ENCODE results near the gene TEX2. TPM values are rescaled to one million over a fixed set of nuclear protein-coding genes. Genes with fewer than 3 reads are reported as not detected.

TEX2 gene
- polyA plus RNA-seq, 1 of the 3 experiments (the other 2 are of a cell fraction) = 24.0 TPM

- Histone ChIP-seq H3K4me1 (ENCODE audit: control insufficient read depth in 1 of 2, insufficient read depth in 2 of 2, low read depth in 1 of 2, low read length in 1 of 2) (peaks cover 0 to 6% of the 10 kb centered on the region in 2 experiments; a peak in 1 of 4 replicates), H3K9me3 (no peaks in the 10 kb centered on the region), H3F3A (replicated peaks; ENCODE audit: insufficient read depth) (no peaks in the 10 kb centered on the region), H3K79me2 (ENCODE audit: insufficient read depth) (no peaks in the 10 kb centered on the region), H3K36me3 (replicated peaks in 1 of 2; ENCODE audit: control insufficient read depth in 1 of 2, insufficient read depth in 2 of 2, low read length in 1 of 2) (no peaks in the 10 kb centered on the region), H3K9me2 (no peaks in the 10 kb centered on the region), H3K27ac (ENCODE audit: low read depth in 2 of 2, low read length in 1 of 2) (no peak overlapping the region), H3K27me3 (ENCODE audit: insufficient read depth) (no peaks in the 10 kb centered on the region), H3K4me3 (ENCODE audit: low read depth in 2 of 2, low read length in 1 of 2) (no peak overlapping the region), H2AFZ (ENCODE audit: low read depth) (no peak overlapping the region), H3K9ac (no peak overlapping the region), H4K20me1 (ENCODE audit: insufficient read depth) (no peaks in the 10 kb centered on the region), H3K4me2 (no peak overlapping the region)
- 85% methylated on average over 6 of the region's 6 CpGs for WGBS (ENCODE audit: low lambda C conversion rate)
- no peak for TF ChIP-seq GATA2 (CRISPR knock-in tag; IDR thresholded peaks at IDR 0.05)
- no peak for TF ChIP-seq GABPA (IDR thresholded peaks at IDR 0.05; ENCODE audit: low read depth)
- DNase-seq = no peak
- ChIA-PET CTCF (interaction anchor here (0.6 to 29.1 kb wide), 7 partner anchors 10 to 216 kb away, joined by 3 to 810 read pairs (median 41); partner anchors contain the start of genes GH1 and ICAM2), POLR2A (interaction anchor here (7.9 kb wide), 1 partner anchor 11 kb away, joined by 40 read pairs; no protein-coding TSS in a partner anchor)
These were observed 128.1 kb downstream of the TEX2 start for GRCh38 chr17:64135000-64135399.

- CTCF ChIA-PET = interaction anchor here (0.6 to 29.1 kb wide), 101 partner anchors 8 to 376 kb away, joined by 3 to 810 read pairs (median 6); partner anchors contain the start of genes CD79B, CSHL1, GH1 and ICAM2
- POLR2A ChIA-PET = interaction anchor here (1.2 to 7.9 kb wide), 2 partner anchors 11 to 105 kb away, joined by 10 to 40 read pairs; no protein-coding TSS in a partner anchor
- H2AFZ ChIP-seq (ENCODE audit: low read depth) = no peak overlapping the region
These were observed 128.7 kb downstream of the TEX2 start for GRCh38 chr17:64134216-64134970.

More at GRCh38 chr17:64134216-64134970, 128.7 kb downstream of the TEX2 start:
- no peak overlapping the region for H3K27ac ChIP-seq (ENCODE audit: low read depth in 2 of 2, low read length in 1 of 2)
- no peaks in the 10 kb centered on the region for H3K79me2 ChIP-seq (ENCODE audit: insufficient read depth)
- no peaks in the 10 kb centered on the region for H3K9me2 ChIP-seq
- DNase-seq = no peak
- H3K36me3 ChIP-seq (replicated peaks in 1 of 2; ENCODE audit: control insufficient read depth in 1 of 2, insufficient read depth in 2 of 2, low read length in 1 of 2) = no peaks in the 10 kb centered on the region
- TF ChIP-seq NFIC (IDR thresholded peaks at IDR 0.05; ENCODE audit: borderline replicate concordance) (no peak), RCOR1 (IDR thresholded peaks at IDR 0.05; ENCODE audit: low read length) (no peak), ZBTB33 (IDR thresholded peaks at IDR 0.05; ENCODE audit: borderline replicate concordance, low read depth) (no peak), TEAD4 (IDR thresholded peaks at IDR 0.05; ENCODE audit: borderline replicate concordance, insufficient read depth) (no peak), USF1 (IDR thresholded peaks at IDR 0.05; ENCODE audit: borderline replicate concordance, low read depth) (no peak), TAF1 (IDR thresholded peaks at IDR 0.05; ENCODE audit: borderline replicate concordance, low read depth, low read length) (no peak), PBX3 (IDR thresholded peaks at IDR 0.05) (no peak), RAD21 (IDR thresholded peaks at IDR 0.05; ENCODE audit: low read length) (no peak), FOSL2 (IDR thresholded peaks at IDR 0.05; ENCODE audit: borderline replicate concordance, low read depth) (no peak)
- H3K4me1 ChIP-seq (ENCODE audit: control insufficient read depth in 1 of 2, insufficient read depth in 2 of 2, low read depth in 1 of 2, low read length in 1 of 2) = peaks cover 0 to 6% of the 10 kb centered on the region in 2 experiments; a peak in 1 of 4 replicates
- H4K20me1 ChIP-seq (ENCODE audit: insufficient read depth) = no peaks in the 10 kb centered on the region
- H3K4me3 ChIP-seq (ENCODE audit: low read depth in 2 of 2, low read length in 1 of 2) = no peak overlapping the region
- no peak overlapping the region for H3K4me2 ChIP-seq
- no peaks in the 10 kb centered on the region for H3K9me3 ChIP-seq
- no peak overlapping the region for H3K9ac ChIP-seq
- H3K27me3 ChIP-seq (ENCODE audit: insufficient read depth) = no peaks in the 10 kb centered on the region
- WGBS (ENCODE audit: low lambda C conversion rate) = 73% methylated on average over 6 of the region's 6 CpGs
- peaks cover under 1% of the 10 kb centered on the region for H3F3A ChIP-seq (replicated peaks; ENCODE audit: insufficient read depth)
